ENCODE measurements around the gene SMAD5. TPM values are rescaled to one million over a fixed set of nuclear protein-coding genes. Genes with fewer than 3 reads are reported as not detected.
A peak's percentile ranks its signal among the peaks of the same experiment; 100 is the strongest.

SMAD5 gene
- total RNA-seq, 1 experiment from 2014 or later: 69.3 TPM

GRCh38 chr5:136099870-136100269 lies 32.8 kb upstream of the SMAD5 start:
- no peaks in the 10 kb centered on the region for H3K27me3 ChIP-seq (ENCODE audit: insufficient read depth, low read length)
- Mint-ChIP-seq H3K27ac (0 out of 7 replicates have a peak overlapping the region, but pooled peaks of 1 of the 3 experiments have one; percentile 7), H3K36me3 (ENCODE audit: insufficient read depth in 1 of 3, low read depth in 3 of 3) (no peaks in the 10 kb centered on the region), H3K4me1 (peaks cover 17 to 25% of the 10 kb centered on the region in 2 experiments), H3K4me3 (no peak overlapping the region), H3K27me3 (ENCODE audit: low read depth) (peaks cover 3% of the 10 kb centered on the region), H3K9me3 (no peaks in the 10 kb centered on the region)
- no peak overlapping the region for H2BK20ac ChIP-seq (ENCODE audit: low read depth, low read length, poor library complexity, severe bottlenecking)
- no peak for DNase-seq
- H2BK15ac ChIP-seq (ENCODE audit: low read depth, low read length): no peak overlapping the region
- WGBS (ENCODE audit: extremely low coverage, insufficient read length, low lambda C conversion rate): no CpG with 5 or more reads among the region's 3 CpGs
- no peak overlapping the region for H4K91ac ChIP-seq (ENCODE audit: insufficient read length, low read depth, low read length)
- H2AK5ac ChIP-seq (ENCODE audit: insufficient read length, low read length): no peak overlapping the region
- no peak overlapping the region for H2AFZ ChIP-seq (ENCODE audit: low read length)
- no peak overlapping the region for H3K27ac ChIP-seq (ENCODE audit: insufficient read length, low read depth, low read length)
- H3K79me1 ChIP-seq (ENCODE audit: insufficient read depth, low read depth, low read length, poor library complexity, severe bottlenecking): no peaks in the 10 kb centered on the region
- H4K5ac ChIP-seq (ENCODE audit: insufficient read length, low read depth, low read length): no peak overlapping the region
- H3K4ac ChIP-seq (ENCODE audit: low read depth, low read length): no peak overlapping the region
- H3K14ac ChIP-seq (ENCODE audit: insufficient read depth, low read length): no peak overlapping the region
- H3K23ac ChIP-seq (ENCODE audit: insufficient read length, low read depth, low read length): no peak overlapping the region
- H3K4me2 ChIP-seq (ENCODE audit: insufficient read depth, insufficient read length, low read length): no peak overlapping the region
- TF ChIP-seq, protein P1, sequence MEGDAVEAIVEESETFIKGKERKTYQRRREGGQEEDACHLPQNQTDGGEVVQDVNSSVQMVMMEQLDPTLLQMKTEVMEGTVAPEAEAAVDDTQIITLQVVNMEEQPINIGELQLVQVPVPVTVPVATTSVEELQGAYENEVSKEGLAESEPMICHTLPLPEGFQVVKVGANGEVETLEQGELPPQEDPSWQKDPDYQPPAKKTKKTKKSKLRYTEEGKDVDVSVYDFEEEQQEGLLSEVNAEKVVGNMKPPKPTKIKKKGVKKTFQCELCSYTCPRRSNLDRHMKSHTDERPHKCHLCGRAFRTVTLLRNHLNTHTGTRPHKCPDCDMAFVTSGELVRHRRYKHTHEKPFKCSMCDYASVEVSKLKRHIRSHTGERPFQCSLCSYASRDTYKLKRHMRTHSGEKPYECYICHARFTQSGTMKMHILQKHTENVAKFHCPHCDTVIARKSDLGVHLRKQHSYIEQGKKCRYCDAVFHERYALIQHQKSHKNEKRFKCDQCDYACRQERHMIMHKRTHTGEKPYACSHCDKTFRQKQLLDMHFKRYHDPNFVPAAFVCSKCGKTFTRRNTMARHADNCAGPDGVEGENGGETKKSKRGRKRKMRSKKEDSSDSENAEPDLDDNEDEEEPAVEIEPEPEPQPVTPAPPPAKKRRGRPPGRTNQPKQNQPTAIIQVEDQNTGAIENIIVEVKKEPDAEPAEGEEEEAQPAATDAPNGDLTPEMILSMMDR (conservative IDR thresholded peaks at IDR 0.05): no peak
- H3K23me2 ChIP-seq (ENCODE audit: insufficient read length, low read depth, low read length, poor library complexity, severe bottlenecking): no peaks in the 10 kb centered on the region
- no peaks in the 10 kb centered on the region for H3K79me2 ChIP-seq (ENCODE audit: insufficient read depth, low read length)
- H2BK5ac ChIP-seq (ENCODE audit: insufficient read length, low read length): no peak overlapping the region
- H4K20me1 ChIP-seq (ENCODE audit: control insufficient read depth, insufficient read depth, insufficient read length): no peaks in the 10 kb centered on the region
- no peak overlapping the region for H2BK120ac ChIP-seq (ENCODE audit: low read depth, low read length, poor library complexity, severe bottlenecking)
- no peak overlapping the region for H3K56ac ChIP-seq (ENCODE audit: insufficient read length, low read depth, low read length)
- H3K9ac ChIP-seq (ENCODE audit: extremely low read depth, insufficient read length, low read length): no peak overlapping the region
- H3T11ph ChIP-seq (ENCODE audit: low read length): no peak overlapping the region
- no peak overlapping the region for H4K8ac ChIP-seq (replicated peaks; ENCODE audit: insufficient read length, low read depth, low read length)
- no peaks in the 10 kb centered on the region for H3K9me3 ChIP-seq (ENCODE audit: control insufficient read depth, low read depth, low read length)
- H2BK12ac ChIP-seq (ENCODE audit: insufficient read length, low read depth, low read length): no peak overlapping the region
- no peak overlapping the region for H3K18ac ChIP-seq (ENCODE audit: insufficient read length, low read depth, low read length)
- no peaks in the 10 kb centered on the region; the same call in 1 of the 2 replicates for H3K4me1 ChIP-seq (ENCODE audit: insufficient read depth, low read length)

Measured in H9 (cell line).